Lung (tissue), 16 donors: Measurements from ENCODE around the gene ZBTB37. TPM values are rescaled to one million over a fixed set of nuclear protein-coding genes. Genes with fewer than 3 reads are reported as not detected.

ENCODE experiments used
- ATAC-seq: fragments of 200-7000 bp; cut with Tn5 transposase; one replicate; pipeline ENCODE4 v1.9.1; 2020; ENCODE audit warnings: moderate number of reproducible peaks; ENCODE audit not compliant: insufficient read depth, low FRiP score
- DNase-seq, 3 donors: peaks; one replicate each; pipeline ENCODE4 v3.0.0-alpha.2; 2013 to 2017
- H3K27ac ChIP-seq, 2 donors: one replicate each; pipeline ENCODE4 v1.5.1; 2013; ENCODE audit warnings: mild to moderate bottlenecking in 2 of 2, moderate library complexity in 2 of 2, control low read depth in 1 of 2, inconsistent platforms in 1 of 2, low read depth in 1 of 2, low read length in 1 of 2
- H3K27me3 ChIP-seq, 3 donors: one replicate each; pipeline ENCODE4 v1.5.1; 2013; ENCODE audit warnings: low read length in 2 of 3; ENCODE audit not compliant: control insufficient read depth in 3 of 3, insufficient read depth in 3 of 3
- H3K36me3 ChIP-seq, 4 donors: one replicate each; pipeline ENCODE4 v1.5.1; 2013; ENCODE audit warnings: low read length in 4 of 4, mild to moderate bottlenecking in 1 of 4, moderate library complexity in 1 of 4; ENCODE audit not compliant: control insufficient read depth in 4 of 4, insufficient read depth in 4 of 4
- H3K4me1 ChIP-seq, 5 donors: one replicate each; pipeline ENCODE4 v1.5.1; 2013; ENCODE audit warnings: low read length in 5 of 5, mild to moderate bottlenecking in 2 of 5, moderate library complexity in 1 of 5; ENCODE audit not compliant: control insufficient read depth in 5 of 5, insufficient read depth in 5 of 5
- H3K4me3 ChIP-seq: one replicate; pipeline ENCODE4 v1.5.1; 2013; ENCODE audit warnings: mild to moderate bottlenecking, control low read depth, moderate library complexity
- H3K9ac ChIP-seq, 2 donors: one replicate each; pipeline ENCODE4 v1.5.1; 2013; ENCODE audit warnings: low read length in 2 of 2, control low read depth in 1 of 2; ENCODE audit not compliant: insufficient read depth in 1 of 2
- H3K9me3 ChIP-seq, 4 donors: one replicate each; pipeline ENCODE4 v1.5.1; 2013; ENCODE audit warnings: low read length in 3 of 4, mild to moderate bottlenecking in 1 of 4, moderate library complexity in 1 of 4; ENCODE audit not compliant: control insufficient read depth in 4 of 4, insufficient read depth in 3 of 4
- WGBS, 2 donors: extraction: QIAGEN DNeasy Blood & Tissue Kit; methylation state at CpG; one replicate each; pipeline ENCODE4 v1.1.7; 2013; 5-methylcytosine and 5-hydroxymethylcytosine counted together
- long read RNA-seq, 5 donors: transcript quantifications; one replicate each; lab custom pipeline, GENCODE V29; 2026
- polyA plus RNA-seq, 2 donors: library from polyadenylated mRNA; stranded (reverse); fragments of 200-250 nt; gene quantifications; one replicate each; pipeline ENCODE4 v1.2.1, GENCODE V29; 2013
- total RNA-seq, 2 donors: library from RNA; depleted of rRNA in 1 of 2; stranded (reverse); fragments of >200 nt in 1 of 2; gene quantifications; one replicate each; pipeline ENCODE4 v1.2.1, GENCODE V29; 2014 to 2021
- TF ChIP-seq, protein P1 (sequence below): IDR thresholded peaks from 2 replicates; pipeline ENCODE4 v1.5.1; 2012; ENCODE audit warnings: mild to moderate bottlenecking; ENCODE audit errors: control extremely low read depth, extremely low read depth
- donor health status: control.
- donor health status: control.
- donor health status: Bipolar disorder and iron deficiency.
- donor health status: healthy.
- donor health status: DM: yes; HTN: yes; CAD: no.

Gene ZBTB37, protein sequence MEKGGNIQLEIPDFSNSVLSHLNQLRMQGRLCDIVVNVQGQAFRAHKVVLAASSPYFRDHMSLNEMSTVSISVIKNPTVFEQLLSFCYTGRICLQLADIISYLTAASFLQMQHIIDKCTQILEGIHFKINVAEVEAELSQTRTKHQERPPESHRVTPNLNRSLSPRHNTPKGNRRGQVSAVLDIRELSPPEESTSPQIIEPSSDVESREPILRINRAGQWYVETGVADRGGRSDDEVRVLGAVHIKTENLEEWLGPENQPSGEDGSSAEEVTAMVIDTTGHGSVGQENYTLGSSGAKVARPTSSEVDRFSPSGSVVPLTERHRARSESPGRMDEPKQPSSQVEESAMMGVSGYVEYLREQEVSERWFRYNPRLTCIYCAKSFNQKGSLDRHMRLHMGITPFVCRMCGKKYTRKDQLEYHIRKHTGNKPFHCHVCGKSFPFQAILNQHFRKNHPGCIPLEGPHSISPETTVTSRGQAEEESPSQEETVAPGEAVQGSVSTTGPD
- total RNA-seq (10 to 100 TPM; 12.5 to 29.8 TPM), polyA plus RNA-seq (1 to 10 TPM; 1.6 to 2.1 TPM)
- long read RNA-seq, donor 1, result 0 reads
- long read RNA-seq, donor 2, partial matches to known transcripts, result 5 of 5 reads
- long read RNA-seq, donor 2, other reads (novel, unspliced or antisense), result 0 of 5 reads
- long read RNA-seq, donor 3, result 0 reads
- long read RNA-seq, donor 4, result 0 reads
- long read RNA-seq, donor 5, result 0 reads

DNA sequence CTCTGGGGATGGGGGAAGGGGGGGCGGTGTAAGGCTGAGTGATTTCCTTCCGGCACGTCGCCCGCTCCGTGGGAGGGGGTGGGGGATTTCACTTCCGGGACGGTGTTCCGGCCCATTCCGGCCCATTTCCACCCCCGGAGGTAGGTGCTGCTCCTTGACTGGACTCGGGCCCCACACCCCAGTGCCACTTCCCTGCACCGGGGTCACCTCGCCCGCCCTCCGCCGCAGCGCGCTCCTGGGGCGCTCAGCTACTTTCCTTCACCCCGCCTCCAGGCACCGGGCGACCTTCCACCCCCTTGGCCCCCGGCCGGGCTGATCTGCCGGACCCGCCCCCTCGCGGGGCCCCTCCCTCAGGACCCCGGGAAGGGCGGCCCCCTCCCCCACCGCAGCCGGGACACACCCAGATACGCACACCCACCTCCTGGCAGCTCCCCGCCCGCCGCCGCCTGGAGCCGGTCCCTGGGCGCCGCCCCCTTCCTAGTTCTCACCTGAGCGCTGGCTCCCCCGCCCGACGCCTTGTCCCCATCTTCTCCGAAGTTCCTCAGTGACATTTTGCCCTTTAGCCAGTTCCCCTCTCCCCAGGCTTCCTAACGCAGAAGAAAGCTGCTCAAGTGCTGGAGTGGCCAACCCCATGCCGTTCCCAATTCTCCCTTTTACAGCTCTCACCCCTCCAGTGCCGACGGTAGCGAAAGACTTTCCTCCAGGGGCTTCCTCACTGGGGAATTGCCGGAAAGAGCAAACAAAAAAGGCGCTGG lies at the start of gene ZBTB37:
Gene ZBTB37 (plus strand): TSS at position 115 of the 755 bp plus-strand sequence. CDS start 1,846 bp downstream, outside the sequence.
- no peaks in the 10 kb centered on the region for H3K9me3 ChIP-seq
- DNase-seq, result peak; percentile 86 to 93 (median 92)
- H3K27me3 ChIP-seq, result no peaks in the 10 kb centered on the region
- H3K27ac ChIP-seq, result peak within 1 kb of the TSS; percentile 90 to 99
- H3K36me3 ChIP-seq, result peaks cover 4 to 52% (median 26%) of the 10 kb centered on the region in 4 donors
- peak within 1 kb of the TSS; percentile 90 to 93 for H3K9ac ChIP-seq
- H3K4me3 ChIP-seq, result peak within 1 kb of the TSS; percentile 77
- TF ChIP-seq, protein P1, sequence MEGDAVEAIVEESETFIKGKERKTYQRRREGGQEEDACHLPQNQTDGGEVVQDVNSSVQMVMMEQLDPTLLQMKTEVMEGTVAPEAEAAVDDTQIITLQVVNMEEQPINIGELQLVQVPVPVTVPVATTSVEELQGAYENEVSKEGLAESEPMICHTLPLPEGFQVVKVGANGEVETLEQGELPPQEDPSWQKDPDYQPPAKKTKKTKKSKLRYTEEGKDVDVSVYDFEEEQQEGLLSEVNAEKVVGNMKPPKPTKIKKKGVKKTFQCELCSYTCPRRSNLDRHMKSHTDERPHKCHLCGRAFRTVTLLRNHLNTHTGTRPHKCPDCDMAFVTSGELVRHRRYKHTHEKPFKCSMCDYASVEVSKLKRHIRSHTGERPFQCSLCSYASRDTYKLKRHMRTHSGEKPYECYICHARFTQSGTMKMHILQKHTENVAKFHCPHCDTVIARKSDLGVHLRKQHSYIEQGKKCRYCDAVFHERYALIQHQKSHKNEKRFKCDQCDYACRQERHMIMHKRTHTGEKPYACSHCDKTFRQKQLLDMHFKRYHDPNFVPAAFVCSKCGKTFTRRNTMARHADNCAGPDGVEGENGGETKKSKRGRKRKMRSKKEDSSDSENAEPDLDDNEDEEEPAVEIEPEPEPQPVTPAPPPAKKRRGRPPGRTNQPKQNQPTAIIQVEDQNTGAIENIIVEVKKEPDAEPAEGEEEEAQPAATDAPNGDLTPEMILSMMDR, result no peak
- H3K4me1 ChIP-seq, result peaks cover 7 to 37% (median 14%) of the 10 kb centered on the region in 5 donors
- ATAC-seq, result peak; percentile 78
- 0% methylated on average over 36 to 53 of the region's 53 CpGs for WGBS, 2 donors

DNA sequence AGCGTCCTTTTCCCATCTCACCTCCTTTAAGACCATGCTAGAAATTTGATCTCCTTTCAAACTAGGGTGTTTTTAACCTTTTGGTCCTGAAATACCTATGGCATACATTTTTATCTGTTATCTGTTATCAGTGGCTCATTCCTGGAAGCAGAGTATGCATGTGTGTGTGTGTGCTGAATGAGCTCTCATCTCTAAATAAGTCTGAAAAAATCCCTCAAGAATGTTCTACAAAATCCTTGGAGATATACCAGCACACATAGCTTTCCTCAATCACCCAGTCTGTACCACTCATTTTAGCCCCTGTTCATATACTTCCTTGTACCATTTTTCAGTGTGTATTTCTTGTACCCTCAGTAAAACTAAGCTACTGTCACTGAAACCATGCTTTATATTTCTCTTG lies 49.7 kb upstream of the ZBTB37 start:
- DNase-seq (no peak), ATAC-seq (no peak)
- peaks cover 0 to 11% (median 4%) of the 10 kb centered on the region in 5 donors for H3K4me1 ChIP-seq
- H3K4me3 ChIP-seq, result no peak overlapping the region
- 80 to 88% methylated on average over 1 of the region's 1 CpG for WGBS, 2 donors
- no peak overlapping the region for H3K9ac ChIP-seq
- H3K27ac ChIP-seq, result no peak overlapping the region
- H3K9me3 ChIP-seq, result no peaks in the 10 kb centered on the region
- TF ChIP-seq, protein P1, result no peak
- H3K27me3 ChIP-seq, result no peaks in the 10 kb centered on the region
- H3K36me3 ChIP-seq, result peaks cover 0 to 9% (median 2%) of the 10 kb centered on the region in 4 donors

DNA sequence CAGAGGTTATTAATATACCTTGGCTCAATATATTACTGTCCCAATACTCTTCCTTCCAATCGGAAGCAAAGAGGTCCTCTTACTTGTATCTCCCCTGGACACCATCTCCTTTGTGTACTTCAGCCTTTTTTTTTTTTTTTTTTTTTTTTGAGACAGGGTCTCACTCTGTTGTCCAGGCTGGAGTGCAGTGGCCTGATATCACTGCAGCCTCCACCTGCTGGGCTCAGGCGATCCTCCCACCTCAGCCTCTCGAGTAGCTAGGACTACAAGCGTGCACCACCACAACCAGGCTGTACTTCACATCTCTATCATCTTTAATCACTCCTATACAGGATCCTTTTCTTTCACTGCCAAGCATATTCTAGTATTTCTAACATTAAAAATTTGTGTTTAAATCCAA lies 46.5 kb upstream of the ZBTB37 start:
- peaks cover 0 to 9% (median 4%) of the 10 kb centered on the region in 4 donors for H3K36me3 ChIP-seq
- ATAC-seq (no peak), DNase-seq (no peak)
- no peaks in the 10 kb centered on the region for H3K9me3 ChIP-seq
- peaks cover 0 to 15% (median 6%) of the 10 kb centered on the region in 5 donors for H3K4me1 ChIP-seq
- H3K27me3 ChIP-seq, result no peaks in the 10 kb centered on the region
- TF ChIP-seq, protein P1, result no peak
- H3K27ac ChIP-seq, result no peak overlapping the region
- WGBS, 2 donors, result 95 to 96% methylated on average over 4 of the region's 4 CpGs
- H3K4me3 ChIP-seq, result no peak overlapping the region
- H3K9ac ChIP-seq, result no peak overlapping the region
